ES-I3 (cell line): Measurements from ENCODE around the gene RAPGEF5.

Source experiments
- H3K36me3 ChIP-seq: 2 replicates; pipeline ENCODE4 v1.6.1; 2013; ENCODE audit warnings: mild to moderate bottlenecking, low read length, control low read depth, moderate library complexity; ENCODE audit not compliant: insufficient read depth
- H3K4me1 ChIP-seq: 2 replicates; pipeline ENCODE4 v1.6.1; 2013; ENCODE audit warnings: mild to moderate bottlenecking, control low read depth, low read length; ENCODE audit not compliant: insufficient read depth
- H3K9ac ChIP-seq: 2 replicates; pipeline ENCODE4 v1.6.1; 2013; ENCODE audit warnings: low read depth, mild to moderate bottlenecking, low read length, moderate library complexity
- H3K9me3 ChIP-seq: 2 replicates; pipeline ENCODE4 v1.6.1; 2013; ENCODE audit warnings: mild to moderate bottlenecking, low read length, moderate library complexity; ENCODE audit not compliant: control insufficient read depth, insufficient read depth

The RAPGEF5 gene

GRCh38 chr7:22325671-22326070, 31.3 kb downstream of the RAPGEF5 start:
- H3K4me1 ChIP-seq: peaks cover 8% of the 10 kb centered on the region; the same call in 1 of the 2 replicates
- no peaks in the 10 kb centered on the region for H3K36me3 ChIP-seq
- no peaks in the 10 kb centered on the region for H3K9me3 ChIP-seq
- H3K9ac ChIP-seq: no peak overlapping the region

DNA sequence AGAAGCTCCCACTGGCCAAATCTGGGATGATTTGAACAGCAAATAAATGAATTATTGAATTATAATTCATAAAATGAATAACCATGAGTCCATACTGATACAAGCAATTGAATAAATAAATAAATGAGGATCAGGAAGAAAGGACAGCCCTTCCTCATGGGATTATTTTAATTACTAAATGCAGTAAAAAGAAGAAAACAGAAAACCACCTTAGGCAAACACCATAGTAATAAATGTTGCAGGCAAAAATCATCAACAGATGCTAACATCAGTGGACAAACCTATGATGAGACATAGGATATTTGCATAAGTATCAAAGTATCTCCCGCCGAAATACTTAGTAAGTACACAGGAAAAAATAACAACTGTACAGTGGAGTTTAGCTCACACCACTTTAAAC, 33.2 kb downstream of the RAPGEF5 start:
- Histone ChIP-seq H3K9me3 (no peaks in the 10 kb centered on the region), H3K4me1 (peaks cover 8% of the 10 kb centered on the region), H3K9ac (no peak overlapping the region), H3K36me3 (no peaks in the 10 kb centered on the region)

GRCh38 chr7:22320416-22320815, 36.5 kb downstream of the RAPGEF5 start:
- Histone ChIP-seq H3K4me1 (peaks cover 8% of the 10 kb centered on the region), H3K9ac (no peak overlapping the region), H3K36me3 (no peaks in the 10 kb centered on the region), H3K9me3 (no peaks in the 10 kb centered on the region)

GRCh38 chr7:22319424-22320403, 37.2 kb downstream of the RAPGEF5 start:
- Histone ChIP-seq H3K36me3 (no peaks in the 10 kb centered on the region), H3K4me1 (peaks cover 8% of the 10 kb centered on the region), H3K9ac (no peak overlapping the region), H3K9me3 (no peaks in the 10 kb centered on the region)

- Histone ChIP-seq H3K36me3 (no peaks in the 10 kb centered on the region), H3K4me1 (peaks cover 8% of the 10 kb centered on the region), H3K9ac (no peak overlapping the region), H3K9me3 (no peaks in the 10 kb centered on the region)
These were observed 38.6 kb downstream of the RAPGEF5 start for GRCh38 chr7:22318376-22318775.

DNA sequence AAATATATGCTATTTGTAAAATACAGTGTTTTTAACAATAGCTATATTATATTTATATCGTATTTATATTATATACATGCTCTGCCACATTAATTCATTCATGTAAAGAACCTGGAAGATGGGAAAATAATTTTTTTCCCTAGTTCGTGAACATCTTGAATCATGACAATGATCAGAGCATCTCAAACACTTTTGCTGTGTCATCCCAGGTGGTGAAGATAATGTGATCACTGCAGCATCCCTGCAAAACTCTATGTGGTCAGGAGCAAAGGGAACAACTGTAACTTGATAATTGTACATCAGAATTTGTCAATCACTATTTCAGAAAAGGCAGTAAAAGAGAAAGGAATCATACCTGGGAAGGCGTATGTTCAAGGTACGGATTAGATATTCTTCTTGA, 39.3 kb downstream of the RAPGEF5 start:
- no peak overlapping the region for H3K9ac ChIP-seq
- no peaks in the 10 kb centered on the region for H3K9me3 ChIP-seq
- no peaks in the 10 kb centered on the region for H3K36me3 ChIP-seq
- H3K4me1 ChIP-seq: peaks cover 8% of the 10 kb centered on the region

DNA sequence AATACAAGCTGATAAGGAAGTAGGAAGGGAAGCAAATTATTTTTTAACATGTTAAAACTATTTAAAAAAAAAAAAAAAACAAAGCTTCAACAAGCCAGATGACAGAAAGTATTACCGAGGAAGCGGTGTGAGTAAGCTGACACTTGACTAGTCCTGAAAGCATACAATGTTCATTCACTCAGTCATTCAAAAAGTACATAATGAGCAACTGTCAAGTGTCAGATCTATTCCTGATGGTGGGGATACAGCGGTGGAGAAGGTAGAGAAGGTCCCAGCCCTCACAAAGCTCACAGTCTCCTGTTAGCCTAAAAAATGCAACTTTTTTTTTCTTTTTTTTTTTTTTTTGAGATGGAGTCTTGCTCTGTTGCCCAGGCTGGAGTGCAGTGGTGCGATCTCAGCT, 40.0 kb downstream of the RAPGEF5 start:
- Histone ChIP-seq H3K4me1 (peaks cover 8% of the 10 kb centered on the region), H3K9ac (no peak overlapping the region), H3K36me3 (no peaks in the 10 kb centered on the region), H3K9me3 (no peaks in the 10 kb centered on the region)

- H3K4me1 ChIP-seq: no peaks in the 10 kb centered on the region
These were observed 49.1 kb downstream of the RAPGEF5 start for GRCh38 chr7:22307816-22308215.

DNA sequence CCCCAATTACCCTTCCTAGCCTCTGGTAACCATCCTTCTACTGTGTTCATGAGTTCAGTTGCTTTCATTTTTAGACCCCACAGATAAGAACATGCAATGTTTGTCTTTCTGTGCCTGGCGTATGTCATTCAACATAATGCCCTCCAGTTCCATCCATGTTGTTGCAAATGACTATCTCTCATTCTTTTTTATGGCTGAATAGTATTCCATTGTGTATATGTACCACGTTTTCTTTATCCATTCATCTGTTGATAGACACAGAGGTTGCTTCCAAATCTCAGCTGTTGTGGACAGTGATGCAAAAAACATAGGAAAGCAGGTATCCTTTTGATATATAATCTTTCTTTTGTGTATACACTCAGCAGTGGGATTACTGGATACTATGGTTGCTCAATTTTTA, 51.2 kb downstream of the RAPGEF5 start:
- Histone ChIP-seq H3K36me3 (no peaks in the 10 kb centered on the region), H3K4me1 (no peaks in the 10 kb centered on the region), H3K9ac (no peak overlapping the region), H3K9me3 (no peaks in the 10 kb centered on the region)

More at GRCh38 chr7:22307816-22308215, 49.1 kb downstream of the RAPGEF5 start:
- no peaks in the 10 kb centered on the region for H3K36me3 ChIP-seq
- no peak overlapping the region for H3K9ac ChIP-seq
- H3K9me3 ChIP-seq: no peaks in the 10 kb centered on the region

- H3K9me3 ChIP-seq: no peaks in the 10 kb centered on the region
- H3K36me3 ChIP-seq: no peaks in the 10 kb centered on the region
- H3K9ac ChIP-seq: no peak overlapping the region
- no peaks in the 10 kb centered on the region for H3K4me1 ChIP-seq
These were observed 54.0 kb downstream of the RAPGEF5 start for GRCh38 chr7:22302951-22303423.

DNA sequence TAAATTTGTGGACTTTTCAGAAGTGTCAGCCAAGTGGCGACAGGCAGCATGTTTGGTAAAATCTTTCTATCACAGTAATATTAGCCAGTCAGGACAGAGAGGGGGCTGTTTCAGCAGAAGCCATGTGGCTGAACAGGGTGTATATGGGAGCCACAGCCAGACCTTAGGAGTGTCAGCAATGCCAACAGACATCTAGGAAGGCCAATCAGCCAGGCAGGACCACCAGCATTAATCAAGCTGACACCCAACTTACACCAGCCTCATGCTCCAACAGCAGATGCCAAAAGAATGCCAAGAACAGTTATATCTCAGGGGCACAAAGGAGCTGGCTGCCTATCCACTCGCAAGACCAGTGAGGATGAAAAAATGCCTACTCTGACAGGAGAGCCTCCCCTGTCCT, 54.8 kb downstream of the RAPGEF5 start:
- Histone ChIP-seq H3K9ac (no peak overlapping the region), H3K4me1 (no peaks in the 10 kb centered on the region), H3K9me3 (no peaks in the 10 kb centered on the region), H3K36me3 (no peaks in the 10 kb centered on the region)

DNA sequence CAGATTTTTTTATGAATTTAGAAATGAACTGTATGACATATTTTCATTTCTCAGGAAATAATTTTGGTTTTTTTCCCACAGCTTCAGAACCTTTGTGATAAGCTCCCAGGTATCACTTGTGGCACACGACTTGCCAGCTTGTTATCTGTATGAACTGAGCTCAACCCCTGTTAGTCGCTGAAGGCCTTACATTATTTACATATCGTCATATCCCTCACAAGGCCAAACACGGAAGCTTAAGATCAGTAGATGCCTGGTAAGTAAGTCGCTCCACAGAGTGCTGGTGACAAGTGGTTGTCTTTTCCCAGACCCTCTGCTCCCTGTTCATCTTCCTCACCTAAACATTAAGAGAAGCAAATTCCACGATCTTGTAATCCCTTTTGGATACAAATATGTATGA, 55.2 kb downstream of the RAPGEF5 start:
- no peaks in the 10 kb centered on the region for H3K9me3 ChIP-seq
- H3K36me3 ChIP-seq: no peaks in the 10 kb centered on the region
- no peak overlapping the region for H3K9ac ChIP-seq
- no peaks in the 10 kb centered on the region for H3K4me1 ChIP-seq

GRCh38 chr7:22300839-22301238, 56.1 kb downstream of the RAPGEF5 start:
- no peaks in the 10 kb centered on the region for H3K4me1 ChIP-seq
- no peaks in the 10 kb centered on the region for H3K36me3 ChIP-seq
- no peak overlapping the region for H3K9ac ChIP-seq
- no peaks in the 10 kb centered on the region for H3K9me3 ChIP-seq

DNA sequence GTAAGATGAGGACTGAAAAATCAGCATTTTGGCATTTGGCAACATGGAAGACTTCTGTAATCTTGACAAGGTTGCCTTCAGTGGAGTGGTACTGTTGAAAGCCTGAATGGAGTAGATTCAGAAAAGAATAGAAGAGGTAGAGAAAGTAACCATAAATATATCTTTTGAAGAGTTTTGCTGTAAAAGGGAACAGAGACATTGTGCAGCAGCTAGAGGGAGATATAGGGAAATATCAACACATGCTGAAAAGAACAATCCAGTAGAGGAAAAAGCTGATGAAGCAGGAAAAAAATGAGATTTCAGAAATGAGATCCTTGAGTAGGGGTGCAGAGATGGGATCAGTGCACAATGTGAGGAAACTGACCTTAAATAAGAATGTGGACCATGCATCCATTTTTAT, 60.0 kb downstream of the RAPGEF5 start:
- Histone ChIP-seq H3K9me3 (no peaks in the 10 kb centered on the region), H3K9ac (no peak overlapping the region), H3K36me3 (no peaks in the 10 kb centered on the region), H3K4me1 (no peaks in the 10 kb centered on the region)

DNA sequence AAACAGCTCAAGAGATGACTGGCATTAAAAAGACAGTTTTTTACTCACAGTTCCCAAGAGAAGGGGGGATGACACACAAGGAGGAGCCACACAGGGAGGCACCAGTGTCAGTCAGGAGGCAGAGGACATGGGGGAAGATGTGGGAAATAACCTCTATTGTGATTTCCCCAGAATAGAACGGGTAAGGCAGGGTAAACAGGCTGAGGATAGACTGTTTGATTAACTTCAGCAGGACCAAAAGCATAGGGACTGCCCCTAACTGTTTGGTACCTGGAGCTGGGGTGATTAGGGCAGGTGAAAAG, 60.7 kb downstream of the RAPGEF5 start:
- Histone ChIP-seq H3K9ac (no peak overlapping the region), H3K36me3 (no peaks in the 10 kb centered on the region)

More for the DNA sequence above, 60.7 kb downstream of the RAPGEF5 start:
- no peaks in the 10 kb centered on the region for H3K4me1 ChIP-seq
- no peaks in the 10 kb centered on the region for H3K9me3 ChIP-seq
